Psoas muscle (tissue), 8 donors: ENCODE data around the gene KCNJ1. TPM values are rescaled to one million over a fixed set of nuclear protein-coding genes. Genes with fewer than 3 reads are reported as not detected.

Source experiments
- ATAC-seq, 4 donors: fragments of 200-7000 bp; cut with Tn5 transposase; one replicate each; pipeline ENCODE4 v1.9.1; 2020; ENCODE audit warnings: moderate library complexity in 3 of 4, mild to moderate bottlenecking in 2 of 4
- DNase-seq, 2 donors: peaks; one replicate each; pipeline ENCODE4 v3.0.0-alpha.2; 2020
- H3K27ac ChIP-seq: fragments of 200-600 bp; one replicate; pipeline ENCODE4 v1.8.0; 2022
- H3K27me3 ChIP-seq, 3 donors: fragments of 200-600 bp in 1 of 3; one replicate each; pipeline versions ENCODE4 v1.6.1 to v1.8.0; 2013 to 2022; ENCODE audit warnings: low read length in 2 of 3, mild to moderate bottlenecking in 2 of 3, moderate library complexity in 1 of 3; ENCODE audit not compliant: insufficient read depth in 3 of 3
- H3K36me3 ChIP-seq, 2 donors: fragments of 200-600 bp in 1 of 2; one replicate each; pipeline versions ENCODE4 v1.6.1 to v1.8.0; 2013 to 2022; ENCODE audit warnings: low read depth in 1 of 2, mild to moderate bottlenecking in 1 of 2, moderate library complexity in 1 of 2; ENCODE audit not compliant: insufficient read depth in 1 of 2
- H3K4me1 ChIP-seq: fragments of 200-600 bp; one replicate; pipeline ENCODE4 v1.8.0; 2022
- H3K4me3 ChIP-seq: fragments of 200-600 bp; one replicate; pipeline ENCODE4 v1.8.0; 2022; ENCODE audit warnings: mild to moderate bottlenecking
- H3K9me3 ChIP-seq: fragments of 200-600 bp; one replicate; pipeline ENCODE4 v1.8.0; 2022
- CTCF ChIP-seq: fragments of 200-600 bp; IDR thresholded peaks from one replicate; pipeline ENCODE4 v1.8.0; 2022; ENCODE audit warnings: antibody characterized with exemption
- WGBS, 3 donors: extraction: QIAGEN DNeasy Blood & Tissue Kit; methylation state at CpG; one replicate each; pipeline versions ENCODE4 v1.1.6 to v1.1.7; 2013; 5-methylcytosine and 5-hydroxymethylcytosine counted together
- intact Hi-C, 2 donors: fragments of 100-400 bp; cut with DNase I; formaldehyde crosslinking; loops; one replicate each; pipeline versions ENCODE4 v1.11.0 to v1.14.2; 2022
- polyA plus RNA-seq, 3 donors: library from polyadenylated mRNA; stranded (reverse); fragments of 200-250 nt; gene quantifications; one replicate each; pipeline ENCODE4 v1.2.3, GENCODE V29; 2013
- total RNA-seq, 4 donors: library from RNA; stranded (reverse); fragmentation: NEBNext Ultra II Directional in 2 of 4; extraction: Animal tissue kit (Norgen Biotek cat#: 25700) in 2 of 4; gene quantifications; one replicate each; pipeline versions ENCODE4 v1.2.1 to v1.2.4, GENCODE V29; 2021 to 2023
- donor health status: healthy with polysubstance abuse.
- donor health status: DM: no; HTN: no; CAD: no; lungs with moderate emphysema.
- donor health status: Bipolar disorder and iron deficiency.
- donor health status: healthy.
- donor health status: DM: yes; HTN: yes; CAD: no.
- donor health status: DM: no; HTN: no; CAD: no.
- donor health status: DM: no; HTN: no; CAD: no.
- donor health status: DM: yes; HTN: yes; CAD: no.

The KCNJ1 gene
- total and polyA plus RNA-seq, 7 donors, result not detected

- H3K4me3 ChIP-seq, result no peak overlapping the region
- DNase-seq (peak; percentile 38 to 66), ATAC-seq (no peak)
- no peak overlapping the region for H3K27ac ChIP-seq
- peak; percentile 42 for TF ChIP-seq CTCF
- WGBS, 3 donors, result 24 to 30% (median 27%) methylated on average over 10 of the region's 10 CpGs
- H3K4me1 ChIP-seq, result no peaks in the 10 kb centered on the region
- intact Hi-C loops, result no loop called here
- H3K9me3 ChIP-seq, result no peaks in the 10 kb centered on the region
- H3K36me3 ChIP-seq, result no peaks in the 10 kb centered on the region
- H3K27me3 ChIP-seq, result peaks cover 0 to 5% (median 0%) of the 10 kb centered on the region in 3 donors
Measured at GRCh38 chr11:128848815-128849455, 18.2 kb downstream of the KCNJ1 start.

- no peak overlapping the region for H3K27ac ChIP-seq
- no peaks in the 10 kb centered on the region for H3K36me3 ChIP-seq
- no peaks in the 10 kb centered on the region for H3K4me1 ChIP-seq
- no peak for TF ChIP-seq CTCF
- no peak for ATAC-seq
- intact Hi-C loops, result no loop called here
- H3K27me3 ChIP-seq, result peaks cover 0 to 5% (median 0%) of the 10 kb centered on the region in 3 donors
- no peaks in the 10 kb centered on the region for H3K9me3 ChIP-seq
- H3K4me3 ChIP-seq, result no peak overlapping the region
- 85 to 92% (median 87%) methylated on average over 4 of the region's 4 CpGs for WGBS, 3 donors
- DNase-seq, result no peak
Measured at GRCh38 chr11:128846985-128847384, 20.1 kb downstream of the KCNJ1 start.

GRCh38 chr11:128845334-128845780, 21.7 kb downstream of the KCNJ1 start:
- intact Hi-C loops, result no loop called here
- H3K27ac ChIP-seq, result no peak overlapping the region
- H3K27me3 ChIP-seq, result peaks cover 0 to 5% (median 2%) of the 10 kb centered on the region in 3 donors
- H3K36me3 ChIP-seq, result no peaks in the 10 kb centered on the region
- H3K4me3 ChIP-seq, result no peak overlapping the region
- no peak for TF ChIP-seq CTCF
- 77 to 86% (median 84%) methylated on average over 2 of the region's 2 CpGs for WGBS, 3 donors
- no peaks in the 10 kb centered on the region for H3K4me1 ChIP-seq
- H3K9me3 ChIP-seq, result no peaks in the 10 kb centered on the region
- DNase-seq (no peak), ATAC-seq (no peak)

GRCh38 chr11:128843198-128843785, 23.8 kb downstream of the KCNJ1 start:
- no peaks in the 10 kb centered on the region for H3K9me3 ChIP-seq
- peaks cover 0 to 5% (median 2%) of the 10 kb centered on the region in 3 donors for H3K27me3 ChIP-seq
- intact Hi-C loops, result no loop called here
- no peak for ATAC-seq
- TF ChIP-seq CTCF, result no peak
- DNase-seq, result no peak
- 59 to 74% (median 61%) methylated on average over 2 of the region's 2 CpGs for WGBS, 3 donors
- H3K4me1 ChIP-seq, result no peaks in the 10 kb centered on the region
- no peaks in the 10 kb centered on the region for H3K36me3 ChIP-seq
- no peak overlapping the region for H3K27ac ChIP-seq
- H3K4me3 ChIP-seq, result no peak overlapping the region
